Right lung (tissue), 5 donors: ENCODE results near the gene CDK16. TPM values are rescaled to one million over a fixed set of nuclear protein-coding genes. Genes with fewer than 3 reads are reported as not detected.
"Not testable (repeated sequence)": the region's sequence is repeated elsewhere in the genome, so short reads cannot be mapped to it uniquely, and the experiment has no call there.

ENCODE experiments used
- DNase-seq, 2 donors: peaks; one replicate each; pipeline ENCODE4 v3.0.0-alpha.2; 2013
- polyA plus RNA-seq, 5 donors: library from polyadenylated mRNA; unstranded; fragments of 120-200 nt; gene quantifications; one replicate each; pipeline versions ENCODE4 v1.2.1 to v1.2.3, GENCODE V29; 2013; ENCODE audit warnings: inconsistent platforms in 1 of 5, low replicate concordance in 1 of 5; ENCODE audit not compliant: insufficient read length in 5 of 5, insufficient read depth in 1 of 5

The CDK16 gene
- polyA plus RNA-seq, 5 donors = 85.4 to 119 (median 94.3) TPM

GRCh38 chrX:47245156-47245555, 26.7 kb downstream of the CDK16 start:
- DNase-seq = no peak

- DNase-seq = no peak
Measured at GRCh38 chrX:47247206-47247998, 28.9 kb downstream of the CDK16 start.

GRCh38 chrX:47247999-47248320, 29.5 kb downstream of the CDK16 start:
- DNase-seq = no peak

GRCh38 chrX:47248576-47248975, 30.1 kb downstream of the CDK16 start:
- DNase-seq = no peak

- DNase-seq = no peak
Measured at GRCh38 chrX:47250017-47250347, 31.5 kb downstream of the CDK16 start.

- not testable (repeated sequence) for DNase-seq
Measured at GRCh38 chrX:47257620-47258019, 39.1 kb downstream of the CDK16 start.

- no peak for DNase-seq
Measured at GRCh38 chrX:47264483-47265173, 46.1 kb downstream of the CDK16 start.

DNA sequence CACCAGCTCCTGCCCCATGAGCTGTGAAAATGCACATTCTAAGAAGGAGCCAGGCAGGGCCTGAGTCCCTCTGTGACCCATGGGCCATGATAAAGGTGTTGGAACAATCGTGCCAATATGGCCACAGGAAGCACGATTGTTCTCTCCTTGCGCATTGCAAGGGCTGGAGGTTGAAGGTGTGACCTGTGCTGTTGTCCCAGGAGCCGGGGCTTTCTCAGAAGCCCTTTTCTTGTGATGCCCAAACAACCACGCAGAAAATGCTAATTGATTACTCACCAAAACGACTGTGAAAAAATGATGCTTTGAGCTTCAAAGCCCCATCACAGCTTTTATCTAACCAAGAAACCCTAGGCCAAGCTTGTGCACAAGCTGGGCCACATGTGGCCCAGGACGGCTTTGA, 48.2 kb downstream of the CDK16 start:
- DNase-seq = no peak

DNA sequence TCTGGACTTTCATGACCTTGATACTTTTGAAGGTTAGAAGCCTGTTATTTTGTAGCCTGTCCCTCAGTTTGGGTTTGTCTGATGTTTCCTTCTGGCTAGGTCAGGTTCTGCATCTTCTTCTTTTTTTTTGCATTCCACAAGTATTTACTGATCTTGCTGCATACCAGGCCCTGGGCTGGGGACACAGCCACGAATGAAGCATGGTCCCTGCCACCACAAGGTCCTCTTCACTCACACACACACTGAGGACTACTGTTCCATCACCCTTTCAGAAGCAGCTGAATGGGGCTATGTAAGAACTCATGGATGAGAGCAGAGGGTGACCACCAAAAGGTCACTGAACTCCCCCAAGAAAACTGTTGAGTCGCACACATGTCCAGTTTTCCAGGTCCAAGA, 53.5 kb downstream of the CDK16 start:
- DNase-seq = no peak

DNA sequence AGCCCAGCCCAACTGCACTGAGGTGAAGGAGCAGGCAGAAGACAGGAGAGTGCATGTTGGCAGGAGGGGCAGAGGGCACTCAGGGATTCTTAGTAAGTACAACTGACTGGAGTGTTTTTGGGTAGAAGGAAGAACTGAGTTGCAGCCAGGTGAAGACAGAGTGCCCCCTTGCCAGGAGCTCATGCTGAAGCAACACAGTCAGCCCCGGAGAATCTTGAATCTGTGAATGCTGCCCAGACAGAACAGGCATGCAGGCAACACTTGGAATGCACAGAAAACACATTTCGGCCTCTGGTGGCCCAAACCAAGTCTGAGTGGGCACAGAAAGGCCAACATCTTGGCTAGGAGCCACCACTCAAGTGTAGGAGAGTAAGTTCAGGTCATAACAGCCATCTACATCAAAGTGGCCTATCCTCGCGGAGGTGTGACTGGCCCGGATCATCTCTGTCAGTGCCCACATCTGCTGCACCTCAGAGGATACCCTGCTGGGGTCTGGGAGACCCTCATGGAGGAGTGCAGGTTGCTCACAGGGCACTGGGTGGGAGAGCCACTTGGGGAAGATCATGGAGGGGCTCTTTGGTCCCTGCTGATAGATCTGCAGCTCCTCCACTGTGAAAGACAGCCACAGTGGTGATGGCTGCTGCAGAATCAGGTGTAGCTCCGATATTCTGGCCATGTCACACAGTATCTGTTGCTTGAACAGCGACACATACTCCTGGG, 54.7 kb downstream of the CDK16 start:
- no peak for DNase-seq

DNA sequence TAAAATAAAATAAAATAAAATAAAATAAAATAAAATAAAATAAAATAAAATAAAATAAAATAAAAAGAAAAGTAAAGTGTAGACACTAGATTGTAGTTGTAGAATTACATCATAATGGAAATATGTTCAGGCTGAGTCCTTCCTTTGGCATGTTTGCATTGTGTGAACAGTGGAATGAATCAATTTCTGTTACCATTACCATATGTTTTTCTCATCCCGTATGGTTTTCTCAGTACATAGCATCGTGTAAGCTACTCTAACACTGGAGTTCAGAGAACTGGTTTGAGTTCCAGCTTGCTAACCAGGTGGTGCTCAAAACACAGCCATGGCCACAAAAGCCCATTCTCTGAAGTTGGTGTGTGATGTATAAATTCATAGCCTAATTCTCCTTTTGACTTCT, 60.2 kb downstream of the CDK16 start:
- no peak for DNase-seq

Other genes with a start within 250 kb of the CDK16 start
- 10 to 100 TPM; 13.3 to 16.5 (median 13.9) TPM for gene RGN, start 140.2 kb upstream of the CDK16 start, polyA plus RNA-seq
- gene NDUFB11, start 74.0 kb upstream of the CDK16 start, polyA plus RNA-seq = 100 to 1,000 TPM in 1 of 5 donors, 10 to 100 TPM in 4; 82.5 to 107 (median 89.0) TPM
- gene RBM10, start 73.5 kb upstream of the CDK16 start, polyA plus RNA-seq = 10 to 100 TPM; 39.2 to 59.0 (median 48.4) TPM
- 100 to 1,000 TPM; 169 to 241 (median 204) TPM for gene UBA1, start 24.9 kb upstream of the CDK16 start, polyA plus RNA-seq
- gene USP11, start 14.3 kb downstream of the CDK16 start, polyA plus RNA-seq = 100 to 1,000 TPM in 4 of 5 donors, 10 to 100 TPM in 1; 93.4 to 127 (median 109) TPM
- gene ZNF157, start 151.9 kb downstream of the CDK16 start, polyA plus RNA-seq = 1 to 10 TPM in 1 of 5 donors, under 1 TPM in 4; 0.65 to 1.1 (median 0.84) TPM